ENCODE measurements around the gene EFHC2. TPM values are rescaled to one million over a fixed set of nuclear protein-coding genes. Genes with fewer than 3 reads are reported as not detected.

Gene EFHC2
- total RNA-seq, 2 donors from 2014 or later: 1.3 to 2.2 TPM

GRCh38 chrX:44239036-44239435, 104.4 kb downstream of the EFHC2 start:
- no peaks in the 10 kb centered on the region for H3K36me3 ChIP-seq (ENCODE audit: control insufficient read depth, insufficient read depth, low read length)
- H3K27me3 Mint-ChIP-seq (ENCODE audit: insufficient read depth): no peaks in the 10 kb centered on the region

GRCh38 chrX:44235534-44235933, 107.9 kb downstream of the EFHC2 start:
- Mint-ChIP-seq H3K4me3 (no peak overlapping the region), H3K4me1 (no peaks in the 10 kb centered on the region), H3K27ac (no peak overlapping the region), H3K27me3 (ENCODE audit: insufficient read depth) (peaks cover 1% of the 10 kb centered on the region), H3K36me3 (ENCODE audit: low read depth) (no peaks in the 10 kb centered on the region), H3K9me3 (peaks cover 39% of the 10 kb centered on the region)
- Histone ChIP-seq H3K4me3 (ENCODE audit: low read length) (no peak overlapping the region), H3K9ac (ENCODE audit: extremely low read depth, low read length, poor library complexity, severe bottlenecking) (no peak overlapping the region), H3K27me3 (ENCODE audit: control insufficient read depth, insufficient read depth, low read length, poor library complexity, severe bottlenecking) (no peaks in the 10 kb centered on the region), H3K27ac (ENCODE audit: low read depth, low read length) (no peak overlapping the region), H3K4me1 (ENCODE audit: control insufficient read depth, insufficient read depth, low read length) (no peaks in the 10 kb centered on the region), H3K36me3 (ENCODE audit: control insufficient read depth, insufficient read depth, low read length) (no peaks in the 10 kb centered on the region), H3K9me3 (ENCODE audit: control insufficient read depth, low read length) (no peaks in the 10 kb centered on the region)
- 80% methylated on average over 2 of the region's 2 CpGs; no CpG with 5 or more reads in 1 of the 2 experiments for WGBS, 2 experiments (ENCODE audit: insufficient coverage in 1 of 2, insufficient read length in 1 of 2)
- no peak for TF ChIP-seq CTCF (conservative IDR thresholded peaks at IDR 0.05)
- no peak for DNase-seq

More at GRCh38 chrX:44239036-44239435, 104.4 kb downstream of the EFHC2 start:
- DNase-seq: no peak
- Histone ChIP-seq H3K9ac (ENCODE audit: extremely low read depth, low read length, poor library complexity, severe bottlenecking) (no peak overlapping the region), H3K4me3 (ENCODE audit: low read length) (no peak overlapping the region), H3K9me3 (ENCODE audit: control insufficient read depth, low read length) (no peaks in the 10 kb centered on the region), H3K27ac (ENCODE audit: low read depth, low read length) (no peak overlapping the region), H3K4me1 (ENCODE audit: control insufficient read depth, insufficient read depth, low read length) (no peaks in the 10 kb centered on the region), H3K27me3 (ENCODE audit: control insufficient read depth, insufficient read depth, low read length, poor library complexity, severe bottlenecking) (no peaks in the 10 kb centered on the region)
- Mint-ChIP-seq H3K36me3 (ENCODE audit: low read depth) (no peaks in the 10 kb centered on the region), H3K27ac (no peak overlapping the region), H3K9me3 (peaks cover 38% of the 10 kb centered on the region), H3K4me3 (no peak overlapping the region), H3K4me1 (no peaks in the 10 kb centered on the region)
- TF ChIP-seq CTCF (conservative IDR thresholded peaks at IDR 0.05): no peak

DNA sequence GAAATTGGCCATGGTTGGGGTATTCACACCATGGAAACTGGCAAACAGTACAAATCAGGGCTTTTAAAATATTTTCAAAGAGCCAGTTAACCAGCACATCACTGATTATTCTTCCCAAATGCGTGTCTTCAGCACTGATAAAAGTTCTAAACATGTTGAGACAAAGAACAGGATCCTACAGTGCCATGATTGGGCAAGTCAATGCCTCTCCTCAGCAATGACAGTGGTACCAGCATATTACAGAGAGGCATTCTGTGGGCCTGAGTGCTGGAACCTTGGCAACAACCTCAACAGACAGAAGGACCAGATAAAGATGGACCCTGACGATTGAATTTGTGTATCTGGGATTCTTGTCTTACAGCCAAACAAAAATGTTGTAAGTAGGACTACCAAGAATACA, 108.9 kb downstream of the EFHC2 start:
- DNase-seq: no peak
- no peaks in the 10 kb centered on the region for H3K4me1 ChIP-seq (ENCODE audit: control insufficient read depth, insufficient read depth, low read length)
- H3K4me3 Mint-ChIP-seq: no peak overlapping the region
- H3K9me3 Mint-ChIP-seq: peaks cover 37% of the 10 kb centered on the region
- peaks cover 1% of the 10 kb centered on the region for H3K27me3 Mint-ChIP-seq (ENCODE audit: insufficient read depth)
- no peaks in the 10 kb centered on the region for H3K27me3 ChIP-seq (ENCODE audit: control insufficient read depth, insufficient read depth, low read length, poor library complexity, severe bottlenecking)
- no peak overlapping the region for H3K27ac ChIP-seq (ENCODE audit: low read depth, low read length)
- no peaks in the 10 kb centered on the region for H3K9me3 ChIP-seq (ENCODE audit: control insufficient read depth, low read length)
- no peaks in the 10 kb centered on the region for H3K4me1 Mint-ChIP-seq
- H3K36me3 Mint-ChIP-seq (ENCODE audit: low read depth): no peaks in the 10 kb centered on the region
- TF ChIP-seq CTCF (conservative IDR thresholded peaks at IDR 0.05): no peak
- no peak overlapping the region for H3K27ac Mint-ChIP-seq
- 84 to 100% methylated on average over 1 to 2 of the region's 2 CpGs for WGBS, 2 experiments (ENCODE audit: insufficient coverage in 1 of 2, insufficient read length in 1 of 2)
- H3K9ac ChIP-seq (ENCODE audit: extremely low read depth, low read length, poor library complexity, severe bottlenecking): no peak overlapping the region
- H3K4me3 ChIP-seq (ENCODE audit: low read length): no peak overlapping the region
- no peaks in the 10 kb centered on the region for H3K36me3 ChIP-seq (ENCODE audit: control insufficient read depth, insufficient read depth, low read length)

Data from endodermal cell (in vitro differentiated cells).